PC-3 (cell line): ENCODE data around the gene LMTK2.

Source experiments
- CTCF ChIP-seq: fragments of 300-600 bp; sonication (generic); conservative IDR thresholded peaks from 2 replicates; pipeline ENCODE4 v1.5.1; 2017; ENCODE audit warnings: antibody characterized with exemption, low read depth, mild to moderate bottlenecking, low read length
- EZH2 ChIP-seq: fragments of 300-600 bp; sonication (generic); IDR thresholded peaks from one replicate; pipeline ENCODE4 v1.6.1; 2017; ENCODE audit warnings: antibody characterized with exemption, mild to moderate bottlenecking, low read length; ENCODE audit not compliant: unreplicated experiment
- EZH2phosphoT487 ChIP-seq: fragments of 300-600 bp; sonication (generic); IDR thresholded peaks from 2 replicates; pipeline ENCODE4 v1.6.1; 2018; ENCODE audit warnings: mild to moderate bottlenecking, antibody characterized with exemption, low read length, borderline replicate concordance

- TF ChIP-seq CTCF = no peak
- no peak for TF ChIP-seq EZH2
- TF ChIP-seq EZH2phosphoT487 = no peak
Observed at GRCh38 chr7:98209166-98209920, 102.7 kb downstream of the LMTK2 start.
